GM18873 (cell line): ENCODE results near the gene LPO.

Source experiments
- ATAC-seq: cut with Tn5 transposase; IDR thresholded peaks from one replicate; pipeline ENCODE4 v1.9.1; 2021; ENCODE audit warnings: mild to moderate bottlenecking, moderate library complexity, moderate number of reproducible peaks; ENCODE audit not compliant: unreplicated experiment, low FRiP score

LPO gene

DNA sequence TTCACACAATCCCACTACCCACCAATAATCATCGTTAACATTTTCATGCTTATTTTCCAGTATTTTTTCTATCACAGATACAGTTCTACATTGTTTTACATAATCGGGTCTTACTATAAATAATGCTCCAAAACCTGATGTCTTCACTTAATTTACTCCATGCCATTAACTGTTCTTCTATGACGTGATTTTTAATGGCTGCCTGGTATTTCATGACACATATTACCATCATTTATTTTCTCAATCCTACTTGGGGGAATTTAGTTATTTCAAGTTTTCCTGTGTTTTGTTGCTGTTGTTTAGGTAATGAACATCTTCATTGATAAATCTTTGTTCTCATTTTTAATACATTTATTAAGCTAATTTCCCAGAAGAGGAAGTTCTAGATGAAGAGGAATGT lies 14.7 kb downstream of the LPO start:
- ATAC-seq = no peak

DNA sequence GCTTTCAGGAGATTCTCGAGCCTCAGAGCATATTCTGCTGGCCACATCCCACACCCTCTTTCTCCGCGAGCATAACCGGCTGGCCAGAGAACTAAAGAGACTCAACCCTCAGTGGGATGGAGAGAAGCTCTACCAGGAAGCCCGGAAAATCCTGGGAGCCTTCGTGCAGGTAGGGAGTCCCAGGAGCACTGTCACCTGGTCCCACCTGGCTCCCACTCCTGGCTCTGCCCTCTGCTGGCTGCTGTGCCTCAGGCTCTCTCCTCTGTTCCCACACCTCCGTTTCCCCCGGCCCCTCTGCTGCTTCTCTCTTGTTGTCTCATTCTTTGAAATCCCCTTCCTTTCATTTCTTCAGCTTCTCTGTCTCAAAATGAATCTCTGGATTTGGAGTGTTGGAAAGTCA lies 16.4 kb downstream of the LPO start:
- ATAC-seq = no peak

DNA sequence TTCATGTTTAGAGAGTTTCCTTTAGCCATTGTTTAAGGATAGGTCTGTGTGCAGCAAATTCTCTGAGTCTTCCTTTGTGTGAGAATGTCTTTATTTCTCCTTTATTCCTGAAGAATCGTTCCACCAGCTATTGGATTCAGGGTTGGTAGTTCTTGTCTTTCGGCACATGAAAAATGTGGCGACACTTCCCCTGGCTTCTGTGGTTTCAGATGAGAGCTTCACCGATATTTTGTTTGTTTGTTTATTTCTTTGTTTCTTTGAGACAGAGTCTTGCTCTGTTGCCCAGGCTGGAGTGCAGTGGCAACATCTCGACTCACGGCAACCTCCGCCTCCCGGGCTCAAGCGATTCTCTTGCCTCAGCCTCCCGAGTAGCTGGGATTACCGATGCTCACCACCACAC lies 23.8 kb downstream of the LPO start:
- ATAC-seq = no peak

DNA sequence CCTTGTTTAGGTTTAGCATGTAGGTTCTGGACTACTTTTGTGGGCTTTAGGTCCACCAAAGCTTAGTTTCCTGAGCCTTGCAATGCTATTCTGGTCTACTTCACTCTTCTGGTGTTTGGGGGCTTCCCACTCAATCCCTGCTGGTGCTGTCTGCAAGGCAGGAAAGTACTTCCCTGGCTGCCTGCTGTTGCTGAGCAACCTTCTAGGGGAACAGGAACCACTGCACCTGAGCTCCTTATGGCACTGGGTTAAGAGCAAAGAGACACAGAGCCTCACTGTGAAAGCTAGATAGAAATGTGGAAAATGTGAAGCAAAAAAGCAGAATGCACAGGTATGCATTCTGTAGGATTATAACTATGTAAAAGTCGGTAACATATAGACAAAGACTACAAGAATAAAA lies 25.4 kb downstream of the LPO start:
- no peak for ATAC-seq

DNA sequence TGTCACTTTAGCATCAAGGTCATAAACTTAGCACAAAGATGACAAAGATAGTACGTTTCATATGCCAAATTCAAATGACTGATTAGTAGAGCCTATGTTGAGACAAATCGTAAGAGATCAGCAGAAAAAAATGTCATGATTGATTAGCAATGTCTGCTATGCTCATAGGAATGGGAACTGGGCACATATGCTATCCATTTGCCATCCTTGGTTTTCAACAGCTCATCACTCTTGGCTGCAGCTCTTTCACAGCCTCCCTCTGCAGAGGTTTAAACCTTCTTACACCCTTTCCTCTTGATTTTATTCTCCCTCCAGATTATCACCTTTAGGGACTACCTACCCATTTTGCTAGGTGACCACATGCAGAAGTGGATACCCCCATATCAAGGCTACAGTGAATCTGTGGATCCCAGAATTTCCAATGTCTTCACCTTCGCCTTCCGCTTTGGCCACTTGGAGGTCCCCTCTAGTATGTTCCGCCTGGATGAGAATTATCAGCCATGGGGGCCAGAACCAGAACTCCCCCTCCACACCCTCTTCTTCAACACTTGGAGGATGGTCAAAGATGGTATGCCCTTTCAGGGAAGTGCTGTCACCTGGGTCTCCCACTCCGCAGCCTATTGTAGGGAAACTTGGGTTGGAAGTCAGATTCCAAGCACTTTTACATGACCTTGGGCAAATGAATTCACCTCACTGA lies 26.2 kb downstream of the LPO start:
- ATAC-seq = no peak

DNA sequence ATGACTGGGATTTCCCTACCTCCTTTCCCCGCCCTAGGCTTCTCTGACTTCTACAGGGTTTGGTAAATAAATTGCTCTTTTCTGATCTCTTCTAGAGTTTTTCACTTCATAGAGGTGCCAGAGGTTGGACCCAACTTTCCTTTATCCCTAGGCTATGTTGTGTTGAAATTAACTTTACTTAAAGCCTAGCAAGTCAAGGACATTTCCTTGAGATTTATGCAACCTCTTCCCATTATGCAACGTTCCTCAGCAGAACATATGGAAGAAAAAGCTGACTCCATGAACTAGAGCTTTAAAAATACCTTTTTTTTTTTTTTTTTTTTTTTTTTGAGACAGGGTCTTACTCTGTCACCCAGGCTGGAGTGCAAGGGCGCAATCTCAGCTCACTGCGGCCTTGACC lies 26.9 kb downstream of the LPO start:
- no peak for ATAC-seq

DNA sequence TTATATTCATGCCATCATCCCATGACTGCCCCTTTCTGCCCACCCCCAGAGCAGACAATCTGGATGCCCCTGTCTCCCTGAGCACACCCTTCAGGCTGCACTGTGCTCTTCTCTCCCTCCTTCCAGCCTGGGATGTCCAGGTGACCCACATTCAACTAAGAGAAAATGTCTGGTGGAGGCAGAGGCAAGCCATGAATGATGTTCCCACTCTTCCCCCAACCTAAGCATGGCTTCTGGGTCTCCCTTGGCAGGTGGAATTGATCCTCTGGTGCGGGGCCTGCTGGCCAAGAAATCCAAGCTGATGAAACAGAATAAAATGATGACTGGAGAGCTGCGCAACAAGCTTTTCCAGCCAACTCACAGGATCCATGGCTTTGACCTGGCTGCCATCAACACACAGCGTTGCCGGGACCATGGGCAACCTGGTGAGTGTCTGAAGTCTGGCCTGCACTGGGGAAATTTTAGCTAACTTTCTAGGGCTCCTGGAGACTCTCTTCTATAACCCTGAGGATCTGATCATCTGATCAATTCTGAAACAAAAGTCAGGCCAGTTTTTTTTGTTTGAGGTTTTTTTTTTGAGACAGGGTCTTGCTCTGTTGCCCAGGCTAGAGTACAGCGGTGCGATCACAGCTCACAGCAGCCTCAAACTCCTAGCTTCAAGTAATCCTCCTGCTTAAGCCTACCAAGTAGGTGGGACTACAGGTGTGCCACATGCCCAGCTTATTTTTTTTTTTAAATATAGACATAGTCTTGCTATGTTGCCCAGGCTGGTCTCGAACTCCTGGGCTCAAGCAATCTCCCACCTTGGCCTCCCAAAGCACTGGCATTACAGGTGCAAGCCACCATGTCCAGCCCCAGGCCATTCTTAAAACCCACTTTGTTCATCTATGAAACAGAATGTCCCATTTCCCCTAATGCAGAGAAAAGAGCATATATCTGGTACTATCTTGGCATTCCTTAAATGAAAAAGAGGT lies 27.8 kb downstream of the LPO start:
- ATAC-seq = no peak

DNA sequence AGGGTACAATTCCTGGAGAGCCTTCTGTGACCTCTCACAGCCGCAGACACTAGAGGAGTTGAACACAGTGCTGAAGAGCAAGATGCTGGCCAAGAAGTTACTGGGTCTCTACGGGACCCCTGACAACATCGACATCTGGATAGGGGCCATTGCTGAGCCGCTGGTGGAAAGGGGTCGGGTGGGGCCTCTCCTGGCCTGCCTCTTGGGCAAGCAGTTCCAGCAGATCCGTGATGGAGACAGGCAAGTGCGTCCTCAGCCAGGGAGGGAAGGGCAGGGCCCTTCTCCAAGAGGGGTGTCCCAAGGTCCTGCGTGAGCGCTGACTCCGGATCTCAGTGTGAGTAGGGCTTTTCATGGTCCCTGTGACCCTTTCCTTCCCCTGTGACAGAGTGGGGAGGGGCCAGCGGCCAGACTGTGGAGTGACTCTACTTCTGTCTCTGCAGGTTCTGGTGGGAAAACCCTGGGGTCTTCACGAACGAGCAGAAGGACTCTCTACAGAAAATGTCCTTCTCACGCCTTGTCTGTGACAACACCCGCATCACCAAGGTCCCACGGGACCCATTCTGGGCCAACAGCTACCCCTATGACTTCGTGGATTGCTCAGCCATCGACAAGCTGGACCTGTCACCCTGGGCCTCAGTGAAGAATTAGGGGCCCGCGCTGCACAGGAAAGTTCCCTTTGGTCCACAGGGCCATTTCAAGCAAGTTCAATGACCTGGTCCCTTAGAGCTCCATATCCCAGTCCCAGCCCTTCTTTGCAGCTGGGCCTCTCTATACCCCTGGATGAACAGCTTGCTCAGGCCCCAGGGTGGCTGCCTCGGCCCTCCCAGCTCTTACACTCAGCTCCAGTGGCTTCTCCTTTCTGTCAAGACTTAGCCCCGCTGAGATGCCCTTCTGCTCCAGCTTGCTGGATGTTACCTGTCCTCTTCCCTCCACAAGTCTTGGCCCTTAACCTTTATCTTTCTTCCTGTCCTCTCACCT lies 29.3 kb downstream of the LPO start:
- no peak for ATAC-seq

DNA sequence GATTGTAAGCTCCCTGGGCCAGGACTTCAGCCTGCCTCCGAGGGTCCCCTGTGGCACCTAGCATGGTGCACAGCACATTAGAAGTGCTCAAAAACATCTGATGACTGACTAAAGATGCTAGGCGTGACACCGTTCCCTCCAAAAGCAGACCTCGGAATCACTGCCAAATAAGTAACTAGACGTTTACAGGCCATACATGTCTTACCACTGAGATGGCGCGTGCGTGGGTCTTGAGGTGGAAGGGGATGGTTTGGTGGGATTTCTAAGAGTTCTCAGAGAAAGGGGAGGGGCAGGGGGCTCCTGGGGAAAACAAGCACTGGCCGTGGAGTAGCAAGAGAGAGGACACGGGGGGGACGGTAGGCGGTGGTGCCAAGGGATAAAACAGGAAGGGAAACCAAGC lies 29.9 kb downstream of the LPO start:
- ATAC-seq = no peak

DNA sequence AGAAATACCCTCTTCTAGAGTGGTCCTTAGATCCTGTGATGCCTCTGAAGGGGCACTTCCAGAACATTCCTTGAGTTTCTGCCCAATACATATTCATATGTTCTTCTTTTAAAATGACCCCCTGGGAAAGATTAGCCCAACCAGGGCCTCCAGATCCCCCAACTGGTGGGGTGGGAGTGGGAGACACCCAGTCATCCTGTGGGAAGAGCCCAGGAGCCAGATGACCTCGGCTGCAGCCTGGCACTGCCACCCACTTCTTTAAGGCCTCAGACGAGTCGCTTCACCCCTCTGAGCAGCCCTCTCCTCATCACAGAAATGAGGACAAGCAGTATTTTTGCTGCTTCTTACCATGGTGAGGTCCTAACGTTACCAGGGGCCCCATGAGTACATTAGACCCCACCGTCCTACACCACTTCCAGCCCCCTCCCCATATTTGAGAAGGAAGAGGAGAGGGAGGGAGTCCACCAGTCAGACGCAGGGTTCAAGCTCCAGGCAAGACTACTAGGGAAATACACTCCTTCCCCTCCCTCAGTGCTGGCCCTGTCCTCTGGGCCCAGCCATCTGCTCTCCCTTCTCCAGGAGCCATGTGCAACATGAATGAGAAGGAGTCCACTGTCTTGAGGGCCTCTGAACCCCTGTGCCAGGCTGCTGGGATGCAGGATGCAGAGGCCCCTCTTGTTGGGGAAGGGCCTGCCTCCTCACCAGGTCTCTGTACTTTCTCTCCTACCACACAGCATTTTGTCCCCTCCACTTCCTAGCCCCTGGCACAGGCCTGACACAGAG lies 30.6 kb downstream of the LPO start:
- ATAC-seq = no peak

DNA sequence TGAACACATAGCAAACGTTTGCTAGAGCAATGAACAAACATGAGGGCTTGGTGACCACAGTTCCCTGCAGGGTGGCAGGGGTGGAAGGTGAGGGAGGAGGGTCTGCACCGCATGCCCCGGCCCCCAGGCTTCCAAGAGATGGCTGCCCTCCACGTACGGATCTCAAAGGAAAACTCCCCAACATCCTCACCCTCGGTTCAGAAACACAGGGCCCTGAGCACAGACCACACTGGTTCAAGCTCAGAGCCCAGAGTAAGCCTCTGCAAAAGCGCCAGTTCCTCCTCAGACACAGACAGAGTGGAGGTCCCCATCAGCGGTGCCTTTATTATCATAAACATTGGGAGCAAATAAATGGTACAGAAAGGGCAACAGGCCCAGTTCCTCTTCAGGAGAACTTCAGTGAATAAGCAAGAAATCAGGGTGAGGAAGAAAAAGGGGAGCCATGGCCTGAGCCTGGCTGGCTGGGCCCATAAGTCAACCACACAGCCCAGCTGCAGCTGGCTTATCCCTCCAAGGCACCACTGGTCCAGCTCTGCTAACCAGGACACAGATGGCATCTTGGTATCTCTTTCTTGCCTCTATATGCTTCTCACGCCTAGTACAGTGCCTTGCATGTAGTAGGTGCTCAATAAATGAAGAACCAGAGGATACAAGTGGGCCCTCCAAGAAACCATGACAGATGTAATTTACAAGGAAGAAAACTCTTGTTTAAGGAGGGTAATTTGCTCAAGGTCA lies 31.3 kb downstream of the LPO start:
- ATAC-seq = no peak

DNA sequence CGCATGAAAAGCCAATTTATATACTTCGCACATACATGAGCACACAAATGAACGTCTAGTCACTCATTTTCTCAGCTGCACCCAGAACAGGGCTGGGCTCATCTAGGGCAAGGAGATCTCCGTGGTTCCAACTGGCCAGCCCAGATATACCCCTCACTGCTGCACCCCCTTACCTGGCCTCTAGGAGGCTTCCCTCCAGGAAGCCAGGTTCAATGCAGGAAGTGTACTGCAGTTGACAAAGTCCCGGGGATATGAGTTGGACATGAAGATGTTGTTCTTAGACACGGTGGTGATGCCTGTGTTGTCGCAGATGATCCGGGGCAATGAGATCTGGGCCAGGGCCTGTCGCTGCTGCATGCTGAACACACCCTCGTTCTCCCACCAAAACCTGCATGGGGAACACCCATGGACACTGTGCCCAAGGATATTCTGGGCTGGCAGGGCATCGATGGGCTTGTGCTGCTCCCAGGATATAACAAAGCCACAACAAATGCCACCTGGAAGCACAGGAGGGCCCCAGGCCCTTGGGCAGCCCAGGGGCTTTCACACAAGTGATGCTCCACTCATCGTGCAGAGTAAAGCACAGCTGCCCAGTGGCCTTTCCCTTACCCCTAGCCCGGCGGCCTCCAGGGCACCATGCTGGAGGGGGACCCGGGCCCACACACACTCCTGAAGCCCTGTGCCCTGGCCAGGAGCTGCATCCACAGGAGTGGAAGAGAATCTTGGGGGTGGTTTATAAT lies 32.3 kb downstream of the LPO start:
- ATAC-seq = no peak

DNA sequence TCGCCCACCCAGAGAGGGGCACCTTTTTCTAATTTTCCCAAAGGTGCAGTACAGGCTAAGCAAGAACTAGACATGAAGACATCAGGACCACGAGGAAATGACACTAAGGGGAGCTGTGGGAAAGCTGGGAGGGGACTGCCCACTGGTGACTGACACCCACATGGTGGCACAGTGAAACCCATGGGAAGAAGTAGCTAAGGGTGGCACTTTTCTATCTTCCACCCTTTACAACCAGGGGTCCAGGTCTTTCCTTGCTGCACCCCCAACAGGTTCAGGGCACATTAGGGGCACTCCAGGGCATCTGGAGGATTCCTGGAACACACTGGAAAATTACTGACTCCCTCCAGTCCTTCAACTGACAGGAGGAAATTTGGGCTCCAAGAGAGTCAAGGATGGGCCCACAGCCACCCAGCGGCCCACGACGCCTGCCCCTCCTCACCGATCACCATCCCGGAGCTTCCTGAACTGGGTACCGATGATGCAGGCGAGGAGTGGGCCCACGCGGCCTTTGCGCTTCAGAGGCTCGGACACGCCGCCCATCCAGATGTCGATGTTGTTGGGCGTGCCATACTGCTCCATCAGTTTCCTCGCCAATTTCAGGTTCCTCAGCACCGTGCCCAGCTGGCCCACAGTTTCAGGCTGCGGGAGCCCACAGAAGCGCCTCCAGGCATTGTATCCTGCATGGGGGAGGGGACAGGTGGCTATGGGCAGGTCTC lies 33.0 kb downstream of the LPO start:
- ATAC-seq = no peak

DNA sequence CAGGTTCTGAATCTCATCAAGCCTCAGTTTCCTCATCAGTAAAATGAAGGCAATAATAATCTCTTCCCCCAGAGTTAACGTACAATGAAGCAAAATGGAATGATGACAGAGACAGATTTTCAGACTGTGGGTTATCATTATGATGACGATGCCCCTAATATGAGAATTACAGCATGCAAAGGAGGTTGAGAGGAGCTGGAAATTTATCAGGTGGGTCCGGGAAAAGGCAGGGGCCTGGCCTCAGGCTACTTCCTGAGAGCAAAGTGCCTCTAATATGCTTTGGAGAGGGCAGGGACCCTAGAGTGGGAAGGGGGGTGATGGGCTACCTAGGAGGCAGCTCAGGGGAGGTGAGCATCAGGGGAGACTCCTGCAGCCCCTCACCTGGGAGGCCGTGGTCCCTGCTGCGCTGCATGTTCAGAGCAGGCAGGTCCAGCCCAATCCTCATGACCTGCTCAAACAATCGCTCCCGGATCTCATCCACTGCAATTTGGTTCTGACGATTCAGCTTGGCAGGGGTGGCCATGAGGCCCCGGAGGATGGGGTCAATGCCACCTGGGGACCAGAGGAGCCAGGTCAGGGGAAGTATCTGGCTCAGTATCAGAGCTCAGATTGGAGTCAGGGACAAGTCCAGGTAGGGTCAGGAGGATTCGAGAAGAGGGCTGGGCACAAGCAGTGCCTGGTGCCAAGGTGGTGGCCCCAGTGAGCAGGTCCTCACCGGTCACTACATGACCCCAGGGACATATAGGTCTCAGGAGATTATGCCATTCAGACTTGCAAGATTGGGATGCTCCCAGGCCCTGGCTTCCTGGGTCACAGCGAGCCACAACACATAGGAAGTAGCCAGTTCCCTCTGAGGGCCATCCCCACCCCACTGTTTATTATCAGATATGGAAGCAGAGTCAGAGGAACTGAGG lies 34.2 kb downstream of the LPO start:
- ATAC-seq = no peak

DNA sequence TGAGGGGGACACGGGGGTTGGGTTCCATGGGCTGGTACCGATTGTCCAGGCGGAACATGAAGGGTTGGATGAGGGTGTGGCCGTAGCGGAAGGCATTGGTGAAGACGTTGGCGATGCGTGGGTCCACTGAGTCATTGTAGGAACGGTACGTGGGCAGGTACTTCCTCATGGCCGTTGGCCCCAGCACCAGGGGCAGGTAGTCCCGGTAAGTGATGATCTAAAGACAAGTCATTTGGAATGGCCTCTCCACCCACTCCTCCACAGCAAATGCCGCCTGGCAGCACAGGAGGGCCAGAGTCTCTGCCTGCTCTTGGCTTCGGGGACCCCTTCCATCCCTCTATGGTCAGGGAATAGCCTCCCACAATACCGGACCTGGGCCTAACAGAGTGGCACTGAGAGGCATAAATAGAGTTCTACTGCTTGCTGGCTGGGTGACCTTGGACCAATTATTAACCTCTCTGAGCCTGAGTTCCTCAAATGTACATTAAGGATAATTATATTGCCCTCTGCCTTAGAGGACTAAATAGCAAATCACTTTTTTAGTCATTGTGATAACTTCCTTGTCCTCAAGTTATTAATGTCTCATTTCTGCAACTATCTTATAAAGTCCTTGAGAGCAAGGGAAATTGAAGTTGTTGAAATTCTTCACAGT lies 35.2 kb downstream of the LPO start:
- no peak for ATAC-seq

DNA sequence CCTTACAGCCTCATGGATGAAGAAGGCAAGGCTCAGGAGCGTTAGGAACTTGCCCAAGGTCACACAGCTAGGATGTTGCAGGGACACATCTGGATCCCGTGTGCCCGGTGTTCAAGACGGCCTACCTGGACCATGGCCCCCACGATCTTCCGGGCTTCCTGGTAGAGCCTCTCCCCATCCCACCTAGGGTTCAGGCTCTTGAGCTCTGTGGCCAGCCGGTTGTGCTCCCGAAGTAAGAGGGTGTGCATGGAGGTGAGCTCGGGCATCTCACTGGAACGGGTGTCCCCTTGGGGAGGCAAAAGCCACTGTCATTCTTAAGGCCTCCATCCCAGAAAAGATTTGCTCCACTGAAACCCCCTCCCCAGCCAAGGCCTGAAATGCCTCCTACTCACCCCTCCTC lies 37.0 kb downstream of the LPO start:
- no peak for ATAC-seq
